Urinary bladder (tissue), 4 donors: ENCODE results near the gene ADIPOR1. TPM values are rescaled to one million over a fixed set of nuclear protein-coding genes. Genes with fewer than 3 reads are reported as not detected.
"Not testable (repeated sequence)": the region's sequence is repeated elsewhere in the genome, so short reads cannot be mapped to it uniquely, and the experiment has no call there.

Source experiments
- DNase-seq: peaks from one replicate; pipeline ENCODE4 v3.0.0-alpha.2; 2015; ENCODE audit errors: extremely low spot score
- H3K27ac ChIP-seq: one replicate; pipeline ENCODE4 v1.5.1; 2013; ENCODE audit warnings: low read depth, mild to moderate bottlenecking, moderate library complexity
- H3K36me3 ChIP-seq: one replicate; pipeline ENCODE4 v1.6.1; 2013; ENCODE audit warnings: mild to moderate bottlenecking, moderate library complexity; ENCODE audit not compliant: insufficient read depth
- H3K4me1 ChIP-seq: one replicate; pipeline ENCODE4 v1.6.1; 2013; ENCODE audit warnings: mild to moderate bottlenecking, moderate library complexity; ENCODE audit not compliant: insufficient read depth
- H3K4me3 ChIP-seq: one replicate; pipeline ENCODE4 v1.5.1; 2013; ENCODE audit warnings: low read depth, low read length
- WGBS: extraction: QIAGEN DNeasy Blood & Tissue Kit; methylation state at CpG from one replicate; pipeline ENCODE4 v1.1.7; 2013; 5-methylcytosine and 5-hydroxymethylcytosine counted together
- polyA plus RNA-seq: library from polyadenylated mRNA; stranded (reverse); fragments of 200-250 nt; gene quantifications from one replicate; pipeline ENCODE4 v1.2.3, GENCODE V29; 2013
- total RNA-seq: library from RNA; depleted of rRNA; stranded (reverse); fragments of >200 nt; gene quantifications from one replicate; pipeline ENCODE4 v1.2.3, GENCODE V29; 2014
- donor health status: healthy with polysubstance abuse.
- donor health status: healthy.

The ADIPOR1 gene
- total and polyA plus RNA-seq, 2 donors, result 63.6 to 71.1 TPM

GRCh38 chr1:202987255-202987654 is 29.1 kb upstream of the ADIPOR1 start:
- WGBS, result 80% methylated on average over 7 of the region's 7 CpGs
- no peak for DNase-seq
- Histone ChIP-seq H3K4me3 (no peak overlapping the region), H3K27ac (no peak overlapping the region), H3K36me3 (no peaks in the 10 kb centered on the region), H3K4me1 (no peaks in the 10 kb centered on the region)

GRCh38 chr1:202986120-202986519 is 28.0 kb upstream of the ADIPOR1 start:
- DNase-seq, H3K27ac ChIP-seq, H3K36me3 ChIP-seq, H3K4me1 ChIP-seq, H3K4me3 ChIP-seq: not testable (repeated sequence)
- WGBS, result 82% methylated on average over 9 of the region's 9 CpGs

GRCh38 chr1:202982715-202983430 is 24.8 kb upstream of the ADIPOR1 start:
- Histone ChIP-seq H3K27ac (no peak overlapping the region), H3K36me3 (no peaks in the 10 kb centered on the region), H3K4me3 (no peak overlapping the region), H3K4me1 (no peaks in the 10 kb centered on the region)
- 69% methylated on average over 3 of the region's 3 CpGs for WGBS
- DNase-seq, result no peak

GRCh38 chr1:202981939-202982338 is 23.8 kb upstream of the ADIPOR1 start:
- no peaks in the 10 kb centered on the region for H3K4me1 ChIP-seq
- WGBS, result 45% methylated on average over 2 of the region's 2 CpGs
- H3K27ac ChIP-seq, result no peak overlapping the region
- H3K4me3 ChIP-seq, result no peak overlapping the region
- DNase-seq, result no peak
- H3K36me3 ChIP-seq, result no peaks in the 10 kb centered on the region

DNA sequence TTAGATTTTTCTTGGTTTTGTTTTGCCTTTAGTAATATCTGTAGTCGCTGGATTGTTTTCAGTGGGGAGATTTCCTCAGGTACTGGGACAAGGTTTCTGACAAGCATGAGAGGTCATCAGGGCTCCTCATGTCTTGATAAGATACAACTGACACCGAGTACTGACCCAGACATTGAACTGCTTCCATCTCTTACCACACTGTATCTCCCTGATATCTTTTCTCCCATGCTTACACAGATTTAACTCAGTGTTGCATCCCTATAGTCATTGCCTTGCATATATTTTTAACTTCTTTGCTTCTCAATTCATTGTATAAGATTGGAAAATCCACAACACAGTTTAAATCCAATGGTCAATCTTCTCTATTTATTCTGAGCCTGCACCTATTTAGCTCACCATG is 21.3 kb upstream of the ADIPOR1 start:
- DNase-seq, result no peak
- Histone ChIP-seq H3K36me3 (no peaks in the 10 kb centered on the region), H3K4me1 (no peaks in the 10 kb centered on the region), H3K27ac (no peak overlapping the region), H3K4me3 (no peak overlapping the region)
- 79% methylated on average over 2 of the region's 2 CpGs for WGBS

DNA sequence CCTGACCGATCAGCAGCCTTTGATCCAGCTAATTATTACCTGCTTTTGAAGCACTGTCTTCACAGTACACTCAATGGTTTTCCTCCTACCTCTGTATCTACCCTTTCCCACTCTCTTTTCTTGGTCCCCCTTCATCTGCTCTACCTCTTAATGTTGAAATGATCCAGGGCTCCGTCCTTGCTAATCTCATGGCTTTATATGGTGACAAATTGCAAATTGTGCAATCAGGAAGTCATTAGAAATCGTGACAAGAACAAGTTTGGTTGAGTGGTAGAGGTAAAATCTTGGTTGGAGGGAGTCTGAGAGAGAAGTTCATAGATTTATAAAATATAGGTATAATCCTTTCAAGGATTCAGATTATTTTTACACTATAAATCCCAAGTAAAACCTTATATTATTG is 18.5 kb upstream of the ADIPOR1 start:
- no peak overlapping the region for H3K27ac ChIP-seq
- H3K36me3 ChIP-seq, result no peaks in the 10 kb centered on the region
- WGBS, result 31% methylated on average over 3 of the region's 3 CpGs
- no peak overlapping the region for H3K4me3 ChIP-seq
- no peaks in the 10 kb centered on the region for H3K4me1 ChIP-seq
- no peak for DNase-seq

DNA sequence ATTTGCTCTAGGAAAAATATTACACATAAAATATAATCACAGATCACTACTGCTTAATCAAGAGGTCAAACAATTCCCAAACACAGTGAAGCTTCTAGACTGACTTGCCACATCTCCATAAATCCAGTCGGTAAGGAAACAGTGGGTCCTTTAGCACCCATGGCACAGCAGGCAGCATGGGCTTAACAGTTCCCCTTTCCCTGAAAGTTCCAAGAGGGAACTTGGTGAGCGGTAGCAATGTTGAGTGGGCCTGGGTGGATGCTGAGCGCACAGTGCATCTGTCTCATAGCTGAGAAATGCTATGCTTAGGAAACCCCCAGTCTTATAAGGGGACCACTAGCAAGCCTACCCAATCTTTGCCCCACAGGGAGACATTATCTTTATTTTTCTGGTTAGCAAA is 16.7 kb upstream of the ADIPOR1 start:
- no peaks in the 10 kb centered on the region for H3K4me1 ChIP-seq
- WGBS, result 88% methylated on average over 3 of the region's 3 CpGs
- no peaks in the 10 kb centered on the region for H3K36me3 ChIP-seq
- H3K27ac ChIP-seq, result no peak overlapping the region
- DNase-seq, result no peak
- no peak overlapping the region for H3K4me3 ChIP-seq

DNA sequence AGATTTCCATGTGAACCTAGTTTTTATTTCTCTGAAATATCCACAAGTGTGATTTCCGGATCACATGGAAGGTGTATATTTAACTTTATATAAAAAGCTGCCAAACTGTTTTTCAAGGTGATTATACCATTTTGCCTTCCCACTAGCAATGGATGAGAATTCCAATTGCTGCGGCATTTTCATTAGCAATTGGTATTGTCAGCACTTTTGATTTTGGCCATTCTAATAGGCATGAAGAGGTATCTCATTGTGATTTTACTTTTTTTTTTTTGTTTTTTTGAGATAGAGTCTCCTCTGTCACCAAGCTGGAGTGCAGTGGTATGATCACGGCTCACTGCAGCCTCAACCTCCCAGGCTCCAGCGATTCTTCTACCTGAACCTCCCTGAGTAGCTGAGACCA is 13.9 kb upstream of the ADIPOR1 start:
- WGBS, result 69% methylated on average over 4 of the region's 4 CpGs
- no peak overlapping the region for H3K27ac ChIP-seq
- no peaks in the 10 kb centered on the region for H3K36me3 ChIP-seq
- DNase-seq, result no peak
- H3K4me1 ChIP-seq, result no peaks in the 10 kb centered on the region
- no peak overlapping the region for H3K4me3 ChIP-seq

DNA sequence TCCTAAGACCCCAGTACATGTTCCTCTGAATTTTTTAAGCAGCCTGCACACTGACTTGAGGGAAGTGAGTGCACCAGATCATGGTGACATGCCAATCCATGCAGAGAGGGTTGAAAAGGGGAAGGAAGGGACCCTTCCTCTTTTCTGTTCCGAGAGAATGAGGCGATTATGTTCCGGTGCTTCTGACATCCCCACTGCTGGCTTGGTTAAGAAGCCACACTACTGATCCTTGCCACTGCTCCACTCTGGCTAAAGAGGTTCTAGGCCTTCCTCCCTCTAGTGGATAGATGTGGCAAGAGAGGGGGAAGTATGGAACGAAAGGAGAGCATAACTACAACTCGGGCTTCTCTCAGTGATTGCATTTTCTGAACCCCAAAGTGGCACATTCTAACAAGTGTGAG is 10.8 kb upstream of the ADIPOR1 start:
- DNase-seq, result no peak
- Histone ChIP-seq H3K4me1 (no peaks in the 10 kb centered on the region), H3K36me3 (no peaks in the 10 kb centered on the region), H3K27ac (no peak overlapping the region), H3K4me3 (no peak overlapping the region)
- 38% methylated on average over 5 of the region's 5 CpGs for WGBS

DNA sequence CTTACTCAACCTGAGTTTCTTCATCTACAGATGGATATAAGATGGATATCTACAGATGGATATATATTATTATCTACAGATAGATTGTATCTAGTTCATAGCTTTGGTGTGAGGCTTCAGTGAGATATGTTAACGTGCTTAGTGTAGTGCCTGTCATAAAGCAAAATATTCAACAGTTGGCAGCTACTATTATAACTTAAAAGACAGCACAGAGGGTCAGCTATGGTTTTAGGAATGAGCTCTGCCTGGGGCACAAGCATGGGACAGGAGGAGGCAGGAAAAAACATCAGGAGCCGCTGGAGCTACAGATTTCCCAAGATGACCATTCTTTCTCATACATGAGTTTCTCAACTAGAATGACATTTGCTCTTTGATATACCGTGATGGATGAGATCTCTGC is 10.2 kb upstream of the ADIPOR1 start:
- H3K4me3 ChIP-seq, result no peak overlapping the region
- no peak for DNase-seq
- no peak overlapping the region for H3K27ac ChIP-seq
- H3K36me3 ChIP-seq, result no peaks in the 10 kb centered on the region
- 72% methylated on average over 3 of the region's 3 CpGs for WGBS
- no peaks in the 10 kb centered on the region for H3K4me1 ChIP-seq

DNA sequence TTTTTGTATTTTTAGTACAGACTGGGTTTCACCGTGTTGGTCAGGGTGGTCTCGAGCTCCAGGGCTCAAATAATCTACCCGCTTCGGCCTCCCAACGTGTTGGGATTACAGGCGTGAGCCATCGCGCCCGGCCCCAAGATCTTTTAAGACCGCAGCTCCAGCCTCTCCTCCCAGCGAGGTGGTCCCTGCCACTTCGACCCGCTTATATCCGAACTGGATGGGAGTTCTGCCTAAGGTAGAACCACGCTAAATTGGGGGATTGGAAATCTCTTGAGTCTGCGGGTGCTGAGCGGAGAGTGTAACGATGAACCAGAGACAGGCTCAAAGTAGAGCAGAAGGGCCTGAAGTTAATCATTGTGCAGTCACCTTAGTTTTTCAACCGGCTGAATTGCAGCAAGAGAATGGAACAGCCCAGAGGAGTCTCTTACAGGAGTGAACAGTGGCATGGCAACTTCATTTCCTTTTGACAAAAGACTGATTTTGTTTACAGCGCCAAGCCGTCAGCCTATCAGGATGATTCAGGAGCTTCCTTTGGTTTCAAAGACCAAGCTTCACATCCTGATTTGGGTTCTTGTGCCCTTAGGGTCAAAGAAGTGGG is 9.7 kb upstream of the ADIPOR1 start:
- H3K27ac ChIP-seq, result no peak overlapping the region
- no peaks in the 10 kb centered on the region for H3K4me1 ChIP-seq
- no peak for DNase-seq
- H3K4me3 ChIP-seq, result peak overlapping the region; percentile 66
- no peaks in the 10 kb centered on the region for H3K36me3 ChIP-seq
- 6% methylated on average over 21 of the region's 21 CpGs for WGBS

- Histone ChIP-seq H3K36me3 (no peaks in the 10 kb centered on the region), H3K4me3 (peak overlapping the region; percentile 66), H3K27ac (peak overlapping the region; percentile 96), H3K4me1 (no peaks in the 10 kb centered on the region)
- whole genome bisulfite sequencing, result 36% methylated on average over 18 of the region's 18 CpGs
- DNase-seq, result no peak
Measured at GRCh38 chr1:202966006-202966898, 8.1 kb upstream of the ADIPOR1 start.

DNA sequence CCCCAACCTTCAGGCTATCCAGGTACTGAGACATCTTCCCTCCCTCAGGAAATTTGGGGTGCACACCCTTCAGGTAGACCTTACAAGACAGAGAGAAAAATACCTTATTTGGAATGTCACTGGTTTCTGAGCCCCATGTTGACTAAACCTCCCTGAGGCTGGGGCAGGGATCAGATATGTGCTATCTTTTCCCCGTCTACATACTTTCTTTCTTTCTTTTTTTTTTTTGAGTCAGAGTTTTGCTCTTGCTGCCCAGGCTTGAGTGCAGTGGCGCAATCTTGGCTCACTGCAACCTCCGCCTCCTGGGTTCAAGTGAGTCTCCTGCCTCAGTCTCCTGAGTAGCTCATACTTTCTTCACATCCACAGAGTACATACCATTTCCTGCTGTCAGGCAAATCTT is 7.3 kb upstream of the ADIPOR1 start:
- WGBS, result 81% methylated on average over 3 of the region's 3 CpGs
- no peaks in the 10 kb centered on the region for H3K36me3 ChIP-seq
- no peak for DNase-seq
- no peaks in the 10 kb centered on the region for H3K4me1 ChIP-seq
- no peak overlapping the region for H3K4me3 ChIP-seq
- no peak overlapping the region for H3K27ac ChIP-seq
